Smooth muscle cell (in vitro differentiated cells): ENCODE measurements around the gene HNRNPM. TPM values are rescaled to one million over a fixed set of nuclear protein-coding genes. Genes with fewer than 3 reads are reported as not detected.

Experiments
- DNase-seq: peaks from one replicate; lab custom pipeline; 2025; ENCODE audit not compliant: unreplicated experiment; lab: John Stamatoyannopoulos, UW
- H2AFZ ChIP-seq: fragments of 200-600 bp; sonication (generic); 2 replicates; pipeline ENCODE4 v1.6.0; 2016; ENCODE audit warnings: antibody characterized with exemption, low read depth, mild to moderate bottlenecking
- H3F3A ChIP-seq: fragments of 200-600 bp; sonication (generic); 2 replicates; pipeline ENCODE4 v1.6.0; 2017; ENCODE audit warnings: antibody characterized with exemption, low read depth
- H3K27ac ChIP-seq: fragments of 200-600 bp; sonication (generic); 2 replicates; pipeline ENCODE4 v1.5.1; 2016; ENCODE audit warnings: low read depth, mild to moderate bottlenecking
- H3K27me3 ChIP-seq: fragments of 200-600 bp; sonication (generic); 2 replicates; pipeline ENCODE4 v1.6.1; 2016; ENCODE audit warnings: low read depth, mild to moderate bottlenecking
- H3K36me3 ChIP-seq: fragments of 200-600 bp; sonication (generic); 2 replicates; pipeline ENCODE4 v1.5.1; 2016; ENCODE audit warnings: low read depth
- H3K4me1 ChIP-seq: fragments of 200-600 bp; sonication (generic); 2 replicates; pipeline ENCODE4 v1.5.1; 2016; ENCODE audit warnings: low read depth
- H3K4me2 ChIP-seq: fragments of 200-600 bp; sonication (generic); 2 replicates; pipeline ENCODE4 v1.6.0; 2016; ENCODE audit warnings: mild to moderate bottlenecking
- H3K4me3 ChIP-seq: fragments of 200-600 bp; sonication (generic); 2 replicates; pipeline ENCODE4 v1.5.1; 2016; ENCODE audit warnings: mild to moderate bottlenecking
- H3K79me2 ChIP-seq: fragments of 200-600 bp; sonication (generic); 2 replicates; pipeline ENCODE4 v1.6.0; 2016; ENCODE audit warnings: low read depth, mild to moderate bottlenecking
- H3K9ac ChIP-seq: fragments of 200-600 bp; sonication (generic); 2 replicates; pipeline ENCODE4 v1.6.0; 2016; ENCODE audit warnings: low read depth
- H3K9me3 ChIP-seq: fragments of 200-600 bp; sonication (generic); replicated peaks from 2 replicates; pipeline ENCODE4 v1.5.1; 2016; ENCODE audit warnings: low read depth
- H4K20me1 ChIP-seq: fragments of 200-600 bp; sonication (generic); 2 replicates; pipeline ENCODE4 v1.6.0; 2016; ENCODE audit warnings: low read depth
- CTCF ChIP-seq: fragments of 200-600 bp; sonication (generic); IDR thresholded peaks from 2 replicates; pipeline ENCODE4 v1.5.1; 2017; ENCODE audit warnings: borderline replicate concordance, mild to moderate bottlenecking, antibody characterized with exemption; ENCODE audit not compliant: insufficient read depth, poor library complexity, severe bottlenecking
- WGBS: methylation state at CpG from one replicate; pipeline ENCODE4 v1.1.7; 2016; ENCODE audit warnings: low lambda C conversion rate; 5-methylcytosine and 5-hydroxymethylcytosine counted together
- polyA plus RNA-seq: library from polyadenylated mRNA; unstranded; fragments of >200 nt; fragmentation: Nextera tagmentation; extraction: Ambion mirVana; gene quantifications from 2 replicates; pipeline ENCODE4 v1.2.1, GENCODE V29; 2016
- total RNA-seq: library from RNA; depleted of rRNA; stranded (reverse); fragments of >200 nt; gene quantifications from 2 replicates; pipeline ENCODE4 v1.2.3, GENCODE V29; 2014

HNRNPM gene
- total and polyA plus RNA-seq, 2 experiments from 2014 or later: 44.3 to 143 TPM

GRCh38 chr19:8449830-8450229 lies 5.1 kb downstream of the HNRNPM start:
- peaks cover 19% of the 10 kb centered on the region for H3F3A ChIP-seq
- no peaks in the 10 kb centered on the region for H3K9me3 ChIP-seq
- H2AFZ ChIP-seq: no peak overlapping the region
- H3K4me2 ChIP-seq: no peak overlapping the region
- no peak for TF ChIP-seq CTCF
- peaks cover 96% of the 10 kb centered on the region for H4K20me1 ChIP-seq
- WGBS: 73% methylated on average over 8 of the region's 8 CpGs
- H3K27ac ChIP-seq: peak overlapping the region; percentile 38
- DNase-seq: no peak
- H3K27me3 ChIP-seq: no peaks in the 10 kb centered on the region
- no peak overlapping the region for H3K4me3 ChIP-seq
- H3K9ac ChIP-seq: no peak overlapping the region
- H3K36me3 ChIP-seq: peaks cover 8% of the 10 kb centered on the region
- peaks cover 97% of the 10 kb centered on the region for H3K79me2 ChIP-seq
- H3K4me1 ChIP-seq: peaks cover 60% of the 10 kb centered on the region

- Histone ChIP-seq H3K4me2 (peak overlapping the region; percentile 37), H3K27ac (peak overlapping the region; percentile 22), H3F3A (peaks cover 19% of the 10 kb centered on the region), H3K4me1 (peaks cover 54% of the 10 kb centered on the region), H4K20me1 (peaks cover 99% of the 10 kb centered on the region), H3K36me3 (peaks cover 11% of the 10 kb centered on the region), H2AFZ (no peak overlapping the region), H3K79me2 (peaks cover 98% of the 10 kb centered on the region), H3K9ac (no peak overlapping the region), H3K9me3 (no peaks in the 10 kb centered on the region), H3K27me3 (no peaks in the 10 kb centered on the region), H3K4me3 (no peak overlapping the region)
- no peak for DNase-seq
- no peak for TF ChIP-seq CTCF
- WGBS: 78% methylated on average over 6 of the region's 6 CpGs
These were observed 6.6 kb downstream of the HNRNPM start for GRCh38 chr19:8451377-8451776.

GRCh38 chr19:8451885-8452284 lies 7.1 kb downstream of the HNRNPM start:
- no peak for DNase-seq
- Histone ChIP-seq H3K9ac (no peak overlapping the region), H3K79me2 (peaks cover 98% of the 10 kb centered on the region), H3K27ac (peak overlapping the region; percentile 39), H3K9me3 (no peaks in the 10 kb centered on the region), H3F3A (peaks cover 19% of the 10 kb centered on the region), H2AFZ (no peak overlapping the region), H3K36me3 (peaks cover 10% of the 10 kb centered on the region), H4K20me1 (peaks cover 99% of the 10 kb centered on the region), H3K4me3 (no peak overlapping the region), H3K4me2 (peak overlapping the region; percentile 37), H3K27me3 (no peaks in the 10 kb centered on the region), H3K4me1 (peaks cover 49% of the 10 kb centered on the region)
- no peak for TF ChIP-seq CTCF
- 44% methylated on average over 3 of the region's 3 CpGs for WGBS

GRCh38 chr19:8452446-8453123 lies 7.8 kb downstream of the HNRNPM start:
- WGBS: 87% methylated on average over 4 of the region's 4 CpGs
- Histone ChIP-seq H3K9me3 (no peaks in the 10 kb centered on the region), H3K27me3 (no peaks in the 10 kb centered on the region), H3K4me1 (peaks cover 42% of the 10 kb centered on the region), H3K9ac (no peak overlapping the region), H3K79me2 (peaks cover 98% of the 10 kb centered on the region), H3F3A (peaks cover 19% of the 10 kb centered on the region), H4K20me1 (peaks cover 99% of the 10 kb centered on the region), H3K4me3 (no peak overlapping the region), H3K36me3 (peaks cover 6% of the 10 kb centered on the region), H3K27ac (peak overlapping the region; percentile 39), H2AFZ (no peak overlapping the region), H3K4me2 (peak overlapping the region; percentile 37)
- TF ChIP-seq CTCF: no peak
- no peak for DNase-seq
